GM21717 (cell line): ENCODE data around the gene CD226.
A peak's percentile ranks its signal among the peaks of the same experiment; 100 is the strongest.
"Not testable (repeated sequence)": the region's sequence is repeated elsewhere in the genome, so short reads cannot be mapped to it uniquely, and the experiment has no call there.

Experiments
- ATAC-seq: cut with Tn5 transposase; IDR thresholded peaks from one replicate; pipeline ENCODE4 v1.9.1; 2021; ENCODE audit warnings: mild to moderate bottlenecking, moderate library complexity; ENCODE audit not compliant: unreplicated experiment

Gene CD226

GRCh38 chr18:69947361-69948133, at the start of gene CD226:
Gene CD226 (minus strand): TSS chr18:69947873. CDS start chr18:69947406, 467 bp downstream.
- peak; percentile 43 for ATAC-seq

GRCh38 chr18:69996951-69997798, 49.5 kb upstream of the CD226 start:
- no peak for ATAC-seq

- no peak for ATAC-seq
These were observed 48.7 kb upstream of the CD226 start for GRCh38 chr18:69996417-69996816.

- no peak for ATAC-seq
These were observed 48.1 kb upstream of the CD226 start for GRCh38 chr18:69995774-69996173.

GRCh38 chr18:69992776-69993175, 45.1 kb upstream of the CD226 start:
- ATAC-seq = no peak

- no peak for ATAC-seq
These were observed 40.2 kb upstream of the CD226 start for GRCh38 chr18:69987870-69988269.

- no peak for ATAC-seq
These were observed 37.6 kb upstream of the CD226 start for GRCh38 chr18:69985239-69985638.

- no peak for ATAC-seq
These were observed 34.7 kb upstream of the CD226 start for GRCh38 chr18:69982417-69982816.

- peak; percentile 43 for ATAC-seq
These were observed 34.3 kb upstream of the CD226 start for GRCh38 chr18:69981948-69982347.

GRCh38 chr18:69980982-69981804, 33.5 kb upstream of the CD226 start:
- ATAC-seq = no peak

- ATAC-seq = no peak
These were observed 32.8 kb upstream of the CD226 start for GRCh38 chr18:69980509-69980908.

GRCh38 chr18:69978732-69979715, 31.4 kb upstream of the CD226 start:
- peak; percentile 79 for ATAC-seq

GRCh38 chr18:69975294-69975693, 27.6 kb upstream of the CD226 start:
- ATAC-seq = not testable (repeated sequence)

GRCh38 chr18:69974365-69974764, 26.7 kb upstream of the CD226 start:
- no peak for ATAC-seq

- no peak for ATAC-seq
These were observed 21.8 kb upstream of the CD226 start for GRCh38 chr18:69969491-69969890.

GRCh38 chr18:69968039-69968438, 20.4 kb upstream of the CD226 start:
- ATAC-seq = peak; percentile 90

GRCh38 chr18:69963196-69963595, 15.5 kb upstream of the CD226 start:
- no peak for ATAC-seq

GRCh38 chr18:69961718-69962117, 14.0 kb upstream of the CD226 start:
- no peak for ATAC-seq

- ATAC-seq = peak; percentile 64
These were observed 10.7 kb upstream of the CD226 start for GRCh38 chr18:69958422-69958821.

- ATAC-seq = no peak
These were observed 10.1 kb upstream of the CD226 start for GRCh38 chr18:69957747-69958146.
